ENCODE results near the gene PPM1B.

- TF ChIP-seq CTCF (IDR thresholded peaks at IDR 0.05; ENCODE audit: low read depth, low read length, poor library complexity, severe bottlenecking) (no peak), EZH2phosphoT487 (IDR thresholded peaks at IDR 0.05; ENCODE audit: borderline replicate concordance, low read length) (no peak)
Measured at GRCh38 chr2:44269831-44270230, 101.2 kb downstream of the PPM1B start.
